ENCODE data around the gene NUDT12. TPM values are rescaled to one million over a fixed set of nuclear protein-coding genes. Genes with fewer than 3 reads are reported as not detected.
A peak's percentile ranks its signal among the peaks of the same experiment; 100 is the strongest.

NUDT12 gene
- 20.2 and 26.7 TPM in 2 replicates for total RNA-seq
- polyA plus RNA-seq (2012) = 4.1 TPM

GRCh38 chr5:103562453-103563157 is at the start of gene NUDT12:
Gene NUDT12 (minus strand): TSS chr5:103562789. CDS start chr5:103560248, 2,541 bp downstream.
- peak; percentile 84 for DNase-seq (ENCODE audit: low read depth)

GRCh38 chr5:103607346-103607745 is 44.8 kb upstream of the NUDT12 start:
- no peak for DNase-seq (ENCODE audit: low read depth)

GRCh38 chr5:103605277-103605676 is 42.7 kb upstream of the NUDT12 start:
- DNase-seq (ENCODE audit: low read depth) = no peak

GRCh38 chr5:103602438-103602837 is 39.8 kb upstream of the NUDT12 start:
- no peak for DNase-seq (ENCODE audit: low read depth)

- no peak for DNase-seq (ENCODE audit: low read depth)
Observed at GRCh38 chr5:103601314-103601713, 38.7 kb upstream of the NUDT12 start.

- DNase-seq (ENCODE audit: low read depth) = no peak
Observed at GRCh38 chr5:103600086-103600485, 37.5 kb upstream of the NUDT12 start.

GRCh38 chr5:103598997-103599566 is 36.5 kb upstream of the NUDT12 start:
- DNase-seq (ENCODE audit: low read depth) = peak; percentile 57

- DNase-seq (ENCODE audit: low read depth) = no peak
Observed at GRCh38 chr5:103590221-103590620, 27.6 kb upstream of the NUDT12 start.

GRCh38 chr5:103589776-103590175 is 27.2 kb upstream of the NUDT12 start:
- no peak for DNase-seq (ENCODE audit: low read depth)

- no peak for DNase-seq (ENCODE audit: low read depth)
Observed at GRCh38 chr5:103589357-103589756, 26.8 kb upstream of the NUDT12 start.

GRCh38 chr5:103587185-103587748 is 24.7 kb upstream of the NUDT12 start:
- peak; percentile 51 for DNase-seq (ENCODE audit: low read depth)

- peak; percentile 58 for DNase-seq (ENCODE audit: low read depth)
Observed at GRCh38 chr5:103582364-103582763, 19.8 kb upstream of the NUDT12 start.

- no peak for DNase-seq (ENCODE audit: low read depth)
Observed at GRCh38 chr5:103573411-103573810, 10.8 kb upstream of the NUDT12 start.

GRCh38 chr5:103572454-103572853 is 9.9 kb upstream of the NUDT12 start:
- no peak for DNase-seq (ENCODE audit: low read depth)

GRCh38 chr5:103571730-103572129 is 9.1 kb upstream of the NUDT12 start:
- no peak for DNase-seq (ENCODE audit: low read depth)

- peak; percentile 74 for DNase-seq (ENCODE audit: low read depth)
Observed at GRCh38 chr5:103569313-103570060, 6.9 kb upstream of the NUDT12 start.

- DNase-seq (ENCODE audit: low read depth) = no peak
Observed at GRCh38 chr5:103565719-103566118, 3.1 kb upstream of the NUDT12 start.

GRCh38 chr5:103561685-103562452 is 720 bp downstream of the NUDT12 start:
- DNase-seq (ENCODE audit: low read depth) = no peak

GRCh38 chr5:103560826-103561225 is 1.8 kb downstream of the NUDT12 start:
- no peak for DNase-seq (ENCODE audit: low read depth)

- peak; percentile 29 for DNase-seq (ENCODE audit: low read depth)
Observed at GRCh38 chr5:103546858-103547257, 15.7 kb downstream of the NUDT12 start.

- no peak for DNase-seq (ENCODE audit: low read depth)
Observed at GRCh38 chr5:103542441-103542840, 20.1 kb downstream of the NUDT12 start.
